ENCODE measurements around the gene TNK2. TPM values are rescaled to one million over a fixed set of nuclear protein-coding genes. Genes with fewer than 3 reads are reported as not detected.

TNK2 gene
- total RNA-seq, 1 experiment from 2014 or later: 55.1 TPM

GRCh38 chr3:195899701-195900435 lies 8.5 kb downstream of the TNK2 start:
- DNase-seq (ENCODE audit: low read depth, low spot score): no peak
- no peak overlapping the region for H3K4me2 ChIP-seq (ENCODE audit: low read length)
- POLR2A ChIA-PET: no interaction called here
- RAD21 ChIA-PET (ENCODE audit: low non-redundant PET in 1 of 2, low total read pairs in 2 of 2, uncharacterized antibody in 2 of 2, unreplicated experiment in 2 of 2): no interaction called here
- no peaks in the 10 kb centered on the region for H4K20me1 ChIP-seq (ENCODE audit: insufficient read depth)
- H3K4me3 ChIP-seq (replicated peaks in 1 of 2; ENCODE audit: low read depth in 1 of 2, low read length in 2 of 2): no peak overlapping the region
- intact Hi-C loops (cut with micrococcal nuclease): no loop called here
- no peak overlapping the region for H3K9ac ChIP-seq (ENCODE audit: low read length)
- CTCF ChIA-PET: no interaction called here
- no peaks in the 10 kb centered on the region; a peak in 1 of 4 replicates for H3K36me3 ChIP-seq (ENCODE audit: control insufficient read depth in 1 of 2, insufficient read depth in 2 of 2, low read length in 2 of 2)
- no peak overlapping the region for H2AFZ ChIP-seq (ENCODE audit: low read depth, low read length, poor library complexity, severe bottlenecking)
- H3K27ac ChIP-seq (ENCODE audit: low read depth, low read length): no peak overlapping the region; the same call in 1 of the 2 replicates
- no peaks in the 10 kb centered on the region for H3K27me3 ChIP-seq (ENCODE audit: insufficient read depth, low read length)
- ATAC-seq: no peak
- H3K9me2 ChIP-seq (ENCODE audit: insufficient read depth): no peaks in the 10 kb centered on the region
- H3K9me3 ChIP-seq (ENCODE audit: control insufficient read depth in 1 of 2, insufficient read depth in 1 of 2, low read depth in 1 of 2, low read length in 2 of 2): no peaks in the 10 kb centered on the region
- BruUV-seq (replicated peaks): no TSS peak
- TF ChIP-seq YY1 (IDR thresholded peaks at IDR 0.05; ENCODE audit: extremely low read depth, insufficient replicate concordance, low read depth, low read length): no peak
- TF ChIP-seq ELF1 (IDR thresholded peaks at IDR 0.05; ENCODE audit: borderline replicate concordance, low read depth): no peak
- TF ChIP-seq ZNF274 (IDR thresholded peaks at IDR 0.05; ENCODE audit: low read depth, low read length): no peak
- no peak for TF ChIP-seq FOSL1 (IDR thresholded peaks at IDR 0.05; ENCODE audit: low read depth)
- no peak for TF ChIP-seq POLR2AphosphoS5 (IDR thresholded peaks at IDR 0.05; ENCODE audit: low read depth, low read length)
- TF ChIP-seq EZH2phosphoT487 (IDR thresholded peaks at IDR 0.05; ENCODE audit: borderline replicate concordance): no peak
- no peak for TF ChIP-seq RAD21 (IDR thresholded peaks at IDR 0.05; ENCODE audit: low read depth)
- no peak for TF ChIP-seq TCF7L2 (IDR thresholded peaks at IDR 0.05; ENCODE audit: borderline replicate concordance, extremely low read depth, insufficient read depth, insufficient read length)
- TF ChIP-seq CBX3 (IDR thresholded peaks at IDR 0.05; ENCODE audit: low read depth): no peak
- no peak for TF ChIP-seq POLR2A (IDR thresholded peaks at IDR 0.05; ENCODE audit: borderline replicate concordance, extremely low read depth, insufficient read depth, insufficient read length)
- no peak for TF ChIP-seq REST (IDR thresholded peaks at IDR 0.05; ENCODE audit: low read depth)
- no peak for TF ChIP-seq SRF (IDR thresholded peaks at IDR 0.05; ENCODE audit: low read depth)
- TF ChIP-seq ZFX (IDR thresholded peaks at IDR 0.05): no peak
- TF ChIP-seq SP1 (IDR thresholded peaks at IDR 0.05; ENCODE audit: low read depth): no peak
- TF ChIP-seq EGR1 (IDR thresholded peaks at IDR 0.05; ENCODE audit: low read depth): no peak
- TF ChIP-seq JUND (IDR thresholded peaks at IDR 0.05): no peak
- TF ChIP-seq MAX (IDR thresholded peaks at IDR 0.05): no peak
- TF ChIP-seq CEBPB (IDR thresholded peaks at IDR 0.05; ENCODE audit: low read depth): no peak
- peaks cover 23 to 48% of the 10 kb centered on the region in 2 experiments for H3K4me1 ChIP-seq (ENCODE audit: control insufficient read depth in 1 of 2, insufficient read depth in 2 of 2, low read length in 2 of 2)
- peaks cover 23% of the 10 kb centered on the region for H3K79me2 ChIP-seq (ENCODE audit: insufficient read depth, low read length)

Measured in HCT116 (cell line).